ENCODE data around the gene RNF220.

The RNF220 gene

DNA sequence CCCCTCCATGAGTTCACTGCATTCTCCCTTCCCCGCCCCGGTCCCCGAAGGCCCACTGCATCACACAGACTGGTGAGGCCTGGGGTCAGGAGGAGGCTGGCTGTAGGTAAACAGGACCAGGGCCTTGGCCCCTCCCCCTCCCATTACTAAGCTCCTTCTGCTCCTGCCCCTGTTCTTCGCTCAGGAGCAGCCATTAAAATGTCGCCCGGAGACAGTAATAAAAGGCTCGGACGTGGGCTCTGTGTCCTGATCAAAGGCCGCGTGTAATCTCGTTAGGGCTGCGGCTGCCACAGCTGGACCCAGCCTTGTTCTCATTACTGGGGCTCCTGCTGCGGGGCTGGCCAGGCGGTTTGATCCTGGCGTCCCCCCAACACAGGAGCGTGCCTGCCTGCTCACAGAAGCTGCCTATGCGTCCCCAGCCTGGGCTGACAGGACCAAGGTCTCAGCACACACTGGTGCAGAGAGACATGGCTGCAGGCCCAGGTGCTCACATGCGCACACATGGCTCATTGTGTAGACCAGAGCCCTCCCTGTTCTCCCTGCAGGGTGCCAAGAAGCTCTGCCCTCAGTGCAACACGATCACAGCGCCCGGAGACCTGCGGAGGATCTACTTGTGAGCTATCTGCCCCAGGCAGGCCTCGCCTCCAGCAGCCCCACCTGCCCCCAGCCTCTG is 245.2 kb downstream of the RNF220 start:
- no peak overlapping the region for H2AFZ ChIP-seq (ENCODE audit: low read length)

DNA sequence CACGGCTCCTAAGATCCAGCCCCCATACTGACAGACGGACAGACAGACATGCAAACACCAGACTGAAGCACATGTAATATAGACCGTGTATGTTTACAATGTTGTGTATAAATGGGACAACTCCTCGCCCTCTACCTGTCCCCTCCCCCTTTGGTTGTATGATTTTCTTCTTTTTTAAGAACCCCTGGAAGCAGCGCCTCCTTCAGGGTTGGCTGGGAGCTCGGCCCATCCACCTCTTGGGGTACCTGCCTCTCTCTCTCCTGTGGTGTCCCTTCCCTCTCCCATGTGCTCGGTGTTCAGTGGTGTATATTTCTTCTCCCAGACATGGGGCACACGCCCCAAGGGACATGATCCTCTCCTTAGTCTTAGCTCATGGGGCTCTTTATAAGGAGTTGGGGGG is 246.0 kb downstream of the RNF220 start:
- Histone ChIP-seq H3K79me2 (ENCODE audit: insufficient read depth, low read length) (no peaks in the 10 kb centered on the region), H3K4me1 (ENCODE audit: insufficient read depth, low read length, severe bottlenecking) (no peaks in the 10 kb centered on the region), H3K9me3 (ENCODE audit: low read length) (no peaks in the 10 kb centered on the region), H3K9me2 (ENCODE audit: low read depth, low read length) (no peaks in the 10 kb centered on the region), H3F3A (ENCODE audit: insufficient read depth, low read length) (no peaks in the 10 kb centered on the region), H3K9ac (ENCODE audit: low read length) (no peak overlapping the region), H2AFZ (ENCODE audit: low read length) (no peak overlapping the region), H3K27me3 (ENCODE audit: insufficient read depth, low read length) (no peaks in the 10 kb centered on the region), H3K4me3 (ENCODE audit: low read depth, low read length, poor library complexity, severe bottlenecking) (no peak overlapping the region), H3K4me2 (ENCODE audit: low read length) (no peak overlapping the region), H3K27ac (ENCODE audit: low read depth, low read length, poor library complexity, severe bottlenecking) (no peak overlapping the region), H3K36me3 (ENCODE audit: insufficient read depth, low read length) (peaks cover 54% of the 10 kb centered on the region), H4K20me1 (ENCODE audit: insufficient read depth, low read length) (no peaks in the 10 kb centered on the region)
- TF ChIP-seq EZH2 (IDR thresholded peaks at IDR 0.05; ENCODE audit: borderline replicate concordance, low read length) (no peak), CTCF (IDR thresholded peaks at IDR 0.05; ENCODE audit: low read length) (no peak)

More for the DNA sequence above, 245.2 kb downstream of the RNF220 start:
- no peak overlapping the region for H3K4me2 ChIP-seq (ENCODE audit: low read length)
- no peaks in the 10 kb centered on the region for H3K79me2 ChIP-seq (ENCODE audit: insufficient read depth, low read length)
- no peak overlapping the region for H3K4me3 ChIP-seq (ENCODE audit: low read depth, low read length, poor library complexity, severe bottlenecking)
- peaks cover 62% of the 10 kb centered on the region for H3K36me3 ChIP-seq (ENCODE audit: insufficient read depth, low read length)
- no peaks in the 10 kb centered on the region for H4K20me1 ChIP-seq (ENCODE audit: insufficient read depth, low read length)
- H3K27ac ChIP-seq (ENCODE audit: low read depth, low read length, poor library complexity, severe bottlenecking): no peak overlapping the region
- H3K9me3 ChIP-seq (ENCODE audit: low read length): no peaks in the 10 kb centered on the region
- H3K4me1 ChIP-seq (ENCODE audit: insufficient read depth, low read length, severe bottlenecking): no peaks in the 10 kb centered on the region
- H3K27me3 ChIP-seq (ENCODE audit: insufficient read depth, low read length): no peaks in the 10 kb centered on the region
- no peaks in the 10 kb centered on the region for H3K9me2 ChIP-seq (ENCODE audit: low read depth, low read length)
- no peak overlapping the region for H3K9ac ChIP-seq (ENCODE audit: low read length)
- H3F3A ChIP-seq (ENCODE audit: insufficient read depth, low read length): no peaks in the 10 kb centered on the region
- TF ChIP-seq EZH2 (IDR thresholded peaks at IDR 0.05; ENCODE audit: borderline replicate concordance, low read length) (no peak), CTCF (IDR thresholded peaks at IDR 0.05; ENCODE audit: low read length) (no peak)

DNA sequence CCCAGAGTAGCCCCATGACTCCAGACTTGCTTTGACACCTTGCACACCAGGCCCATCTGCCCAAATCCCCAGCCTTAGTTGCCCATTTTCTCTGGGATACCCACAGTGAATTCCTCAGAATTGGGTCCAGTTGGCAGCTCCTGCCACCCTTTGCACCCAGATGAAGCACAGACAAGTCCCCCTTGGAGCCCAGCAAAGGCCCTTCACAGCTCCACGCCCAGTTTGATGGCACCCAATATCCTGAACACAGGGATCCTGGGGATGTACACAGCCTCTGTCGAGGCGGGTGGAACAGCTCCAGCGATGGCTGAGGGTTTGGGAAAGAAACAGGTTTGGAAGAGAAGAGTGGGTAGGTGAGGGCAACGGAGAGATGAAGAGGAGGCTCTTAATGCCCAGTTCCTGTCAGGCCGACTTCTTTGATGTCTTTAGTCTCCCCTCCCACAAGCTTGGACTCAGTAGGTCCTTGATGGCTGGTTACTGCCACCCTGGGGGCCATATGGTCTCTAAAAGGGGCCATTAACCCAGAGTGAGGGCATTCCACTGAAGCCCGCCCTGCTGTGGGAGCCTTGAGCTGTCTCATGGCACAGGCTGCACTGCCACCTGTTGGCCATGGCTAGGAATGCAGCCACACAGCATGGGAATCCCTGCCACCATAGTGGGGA is 247.5 kb downstream of the RNF220 start:
- H3K4me1 ChIP-seq (ENCODE audit: insufficient read depth, low read length, severe bottlenecking): no peaks in the 10 kb centered on the region
- H3K36me3 ChIP-seq (ENCODE audit: insufficient read depth, low read length): peaks cover 39% of the 10 kb centered on the region
- H3K27ac ChIP-seq (ENCODE audit: low read depth, low read length, poor library complexity, severe bottlenecking): no peak overlapping the region
- no peak overlapping the region for H3K4me3 ChIP-seq (ENCODE audit: low read depth, low read length, poor library complexity, severe bottlenecking)
- H3K79me2 ChIP-seq (ENCODE audit: insufficient read depth, low read length): no peaks in the 10 kb centered on the region
- H3K9ac ChIP-seq (ENCODE audit: low read length): no peak overlapping the region
- H3K9me3 ChIP-seq (ENCODE audit: low read length): no peaks in the 10 kb centered on the region
- H2AFZ ChIP-seq (ENCODE audit: low read length): no peak overlapping the region
- H3K27me3 ChIP-seq (ENCODE audit: insufficient read depth, low read length): no peaks in the 10 kb centered on the region
- no peaks in the 10 kb centered on the region for H3K9me2 ChIP-seq (ENCODE audit: low read depth, low read length)
- H3K4me2 ChIP-seq (ENCODE audit: low read length): no peak overlapping the region
- no peaks in the 10 kb centered on the region for H4K20me1 ChIP-seq (ENCODE audit: insufficient read depth, low read length)
- no peak for TF ChIP-seq EZH2 (IDR thresholded peaks at IDR 0.05; ENCODE audit: borderline replicate concordance, low read length)
- peak; percentile 92 for TF ChIP-seq CTCF (IDR thresholded peaks at IDR 0.05; ENCODE audit: low read length)
- no peaks in the 10 kb centered on the region for H3F3A ChIP-seq (ENCODE audit: insufficient read depth, low read length)
